ENCODE measurements around the gene RHBDL2. TPM values are rescaled to one million over a fixed set of nuclear protein-coding genes. Genes with fewer than 3 reads are reported as not detected.
"Not testable (repeated sequence)": the region's sequence is repeated elsewhere in the genome, so short reads cannot be mapped to it uniquely, and the experiment has no call there.

Gene RHBDL2
- total and polyA plus RNA-seq, 9 donors = 0.35 to 1.1 (median 0.55) TPM

DNA sequence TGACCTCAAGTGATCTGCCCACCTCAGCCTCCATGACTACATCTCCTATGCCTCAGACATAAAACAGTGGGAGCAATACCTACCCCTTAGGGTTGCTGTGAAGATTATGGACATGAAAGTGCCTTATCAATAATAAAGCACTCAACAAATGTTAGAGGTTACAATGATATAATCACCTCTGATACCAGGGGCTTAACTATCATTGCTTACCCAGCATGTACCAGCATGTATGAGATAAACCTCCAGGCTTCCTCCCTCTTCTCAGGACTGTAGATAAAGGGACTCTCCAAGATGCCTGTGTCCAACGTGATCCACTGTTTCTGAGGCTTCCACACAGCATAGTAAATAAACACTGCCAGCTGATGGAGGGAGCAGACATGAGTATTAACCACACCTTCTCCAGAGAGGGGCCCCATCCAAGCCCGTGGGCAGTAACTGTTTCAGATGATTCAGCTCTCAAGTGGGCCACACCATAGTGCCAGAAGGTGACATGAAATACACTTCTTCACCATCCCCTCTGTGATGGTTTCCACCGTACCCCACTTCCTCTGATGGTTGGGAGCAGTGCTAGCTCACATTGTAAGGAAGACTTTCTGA, 26.2 kb downstream of the RHBDL2 start:
- Histone ChIP-seq H3K9me3 (replicated peaks; ENCODE audit: control insufficient read depth, low read depth, low read length) (no peaks in the 10 kb centered on the region), H3K27me3 (ENCODE audit: control insufficient read depth, insufficient read depth, low read length) (no peaks in the 10 kb centered on the region), H3K4me1 (ENCODE audit: control insufficient read depth, insufficient read depth, low read length) (no peaks in the 10 kb centered on the region), H3K36me3 (ENCODE audit: control insufficient read depth, insufficient read depth, low read length) (no peaks in the 10 kb centered on the region), H3K4me3 (ENCODE audit: low read length) (no peak overlapping the region), H3K27ac (ENCODE audit: low read length) (no peak overlapping the region)
- no peak for DNase-seq
- WGBS (ENCODE audit: insufficient coverage) = 100% methylated on average over 1 of the region's 3 CpGs

DNA sequence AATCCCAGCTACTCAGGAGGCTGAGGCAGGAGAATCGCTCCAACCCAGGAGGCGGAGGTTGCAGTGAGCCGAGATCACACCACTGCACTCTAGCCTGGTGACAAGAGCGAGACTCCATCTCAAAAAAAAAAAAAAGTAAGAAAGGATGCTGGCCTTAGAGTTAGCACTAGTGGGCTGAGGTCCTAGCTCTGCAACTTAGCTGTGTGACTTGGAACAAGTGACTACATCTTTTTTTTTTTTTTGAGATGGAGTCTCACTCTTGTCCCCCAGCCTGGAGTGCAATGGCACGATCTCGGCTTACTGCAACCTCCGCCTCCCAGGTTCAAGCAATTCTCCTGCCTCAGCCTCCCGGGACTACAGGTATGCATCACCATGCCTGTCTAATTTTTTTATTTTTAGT, 26.7 kb downstream of the RHBDL2 start:
- H3K4me1 ChIP-seq (ENCODE audit: control insufficient read depth, insufficient read depth, low read length); DNase-seq; H3K27ac ChIP-seq (ENCODE audit: low read length); H3K27me3 ChIP-seq (ENCODE audit: control insufficient read depth, insufficient read depth, low read length); H3K36me3 ChIP-seq (ENCODE audit: control insufficient read depth, insufficient read depth, low read length); H3K9me3 ChIP-seq (replicated peaks; ENCODE audit: control insufficient read depth, low read depth, low read length); H3K4me3 ChIP-seq (ENCODE audit: low read length): not testable (repeated sequence)
- 100% methylated on average over 2 of the region's 8 CpGs for WGBS (ENCODE audit: insufficient coverage)

DNA sequence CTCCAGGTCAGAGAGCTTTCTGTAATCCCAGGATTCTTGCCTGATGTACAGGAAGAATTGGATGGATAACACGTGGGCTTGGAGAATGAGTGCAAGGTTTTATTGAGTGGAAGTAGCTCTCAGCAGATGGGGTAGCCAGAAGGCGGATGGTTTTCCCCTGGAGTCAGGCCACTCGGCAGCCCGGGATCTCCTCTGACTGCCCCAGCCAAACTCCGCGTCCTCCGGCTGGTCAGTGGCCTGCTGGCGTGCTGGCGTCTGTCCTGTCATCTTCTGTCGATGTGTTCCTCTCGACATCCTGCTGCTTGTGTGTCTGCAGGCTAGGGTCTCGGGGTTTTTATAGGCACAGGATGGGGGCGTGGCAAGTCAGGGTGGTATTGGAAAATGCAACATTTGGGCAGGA, 32.8 kb downstream of the RHBDL2 start:
- no peak for DNase-seq
- Histone ChIP-seq H3K36me3 (ENCODE audit: control insufficient read depth, insufficient read depth, low read length) (no peaks in the 10 kb centered on the region), H3K4me1 (ENCODE audit: control insufficient read depth, insufficient read depth, low read length) (no peaks in the 10 kb centered on the region), H3K27me3 (ENCODE audit: control insufficient read depth, insufficient read depth, low read length) (no peaks in the 10 kb centered on the region), H3K4me3 (ENCODE audit: low read length) (no peak overlapping the region), H3K9me3 (replicated peaks; ENCODE audit: control insufficient read depth, low read depth, low read length) (peaks cover 2% of the 10 kb centered on the region), H3K27ac (ENCODE audit: low read length) (no peak overlapping the region)
- 73% methylated on average over 11 of the region's 13 CpGs for WGBS (ENCODE audit: insufficient coverage)

DNA sequence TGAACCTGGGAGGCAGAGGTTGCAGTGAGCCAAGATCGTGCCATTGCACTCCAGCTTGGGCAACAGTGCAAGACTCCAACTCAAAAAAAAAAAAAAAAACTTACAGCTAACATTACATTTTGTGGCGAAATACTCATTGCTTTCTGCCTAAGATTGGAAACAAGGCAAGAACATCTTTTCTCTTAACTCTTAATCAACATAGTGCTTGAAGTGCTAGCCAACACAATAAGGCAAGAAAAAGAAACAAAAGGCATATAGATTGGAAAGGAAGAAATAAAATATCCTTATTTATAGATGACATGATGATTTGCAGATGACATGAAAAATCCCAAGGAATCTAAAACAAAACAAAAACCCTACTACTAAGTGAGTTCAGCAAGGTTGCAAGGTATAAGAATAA, 35.6 kb downstream of the RHBDL2 start:
- no CpG with 5 or more reads among the region's 2 CpGs for WGBS (ENCODE audit: insufficient coverage)

DNA sequence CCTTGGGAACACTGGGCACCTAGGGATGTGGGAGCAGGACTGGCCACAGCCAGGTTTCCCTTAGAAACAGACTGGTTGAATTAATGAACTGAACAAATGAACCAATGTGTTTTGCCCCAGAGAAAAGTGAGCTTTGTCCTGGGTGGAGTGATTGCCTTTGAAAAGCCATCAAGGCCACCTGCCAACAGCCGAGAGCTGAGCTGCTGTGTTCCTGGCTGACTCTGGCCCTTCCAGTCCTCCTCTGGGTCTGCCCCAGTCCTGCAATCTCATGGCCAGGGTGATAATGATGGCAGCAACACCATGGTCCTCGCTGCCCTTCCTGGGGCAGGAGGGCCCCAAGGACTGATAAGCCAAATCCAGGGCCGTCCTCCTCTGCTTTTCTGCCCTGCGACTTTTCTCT, 42.1 kb downstream of the RHBDL2 start:
- no peak overlapping the region for H3K27ac ChIP-seq (ENCODE audit: low read length)
- no peaks in the 10 kb centered on the region for H3K4me1 ChIP-seq (ENCODE audit: control insufficient read depth, insufficient read depth, low read length)
- H3K9me3 ChIP-seq (replicated peaks; ENCODE audit: control insufficient read depth, low read depth, low read length) = no peaks in the 10 kb centered on the region
- no peak for DNase-seq
- WGBS (ENCODE audit: insufficient coverage) = 85% methylated on average over 2 of the region's 4 CpGs
- no peak overlapping the region for H3K4me3 ChIP-seq (ENCODE audit: low read length)
- H3K36me3 ChIP-seq (ENCODE audit: control insufficient read depth, insufficient read depth, low read length) = no peaks in the 10 kb centered on the region
- H3K27me3 ChIP-seq (ENCODE audit: control insufficient read depth, insufficient read depth, low read length) = no peaks in the 10 kb centered on the region

More for the DNA sequence above, 35.6 kb downstream of the RHBDL2 start:
- no peak overlapping the region for H3K4me3 ChIP-seq (ENCODE audit: low read length)
- H3K4me1 ChIP-seq (ENCODE audit: control insufficient read depth, insufficient read depth, low read length) = no peaks in the 10 kb centered on the region
- no peak for DNase-seq
- no peak overlapping the region for H3K27ac ChIP-seq (ENCODE audit: low read length)
- no peaks in the 10 kb centered on the region for H3K27me3 ChIP-seq (ENCODE audit: control insufficient read depth, insufficient read depth, low read length)
- peaks cover 2% of the 10 kb centered on the region for H3K9me3 ChIP-seq (replicated peaks; ENCODE audit: control insufficient read depth, low read depth, low read length)
- no peaks in the 10 kb centered on the region for H3K36me3 ChIP-seq (ENCODE audit: control insufficient read depth, insufficient read depth, low read length)

DNA sequence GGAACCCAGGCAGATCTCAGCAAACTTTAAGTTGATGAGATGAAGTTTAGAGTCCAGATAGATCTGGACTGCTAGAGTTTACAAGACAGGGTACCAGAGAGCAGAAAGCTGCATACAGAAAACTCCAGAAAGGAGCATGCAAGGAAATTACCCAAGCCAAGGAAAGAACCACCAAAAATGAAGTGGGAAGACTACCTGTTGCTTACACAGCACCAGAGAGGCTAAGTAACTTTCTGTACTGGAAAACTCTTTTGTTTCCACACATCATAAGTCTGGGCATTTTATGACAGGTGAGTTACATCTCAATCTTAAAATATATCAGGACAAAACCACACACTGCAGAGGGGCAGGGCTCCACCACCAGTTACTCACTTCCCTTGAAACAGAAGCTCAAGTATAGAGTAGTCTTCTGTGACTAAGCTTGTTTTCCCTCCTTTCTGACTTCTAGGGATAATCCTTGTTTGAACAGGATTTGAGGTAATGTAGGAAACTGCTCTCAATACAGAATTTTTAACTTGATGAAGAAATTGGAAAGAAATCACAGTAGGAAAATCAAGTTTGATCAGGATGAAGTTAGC, 42.9 kb downstream of the RHBDL2 start:
- Histone ChIP-seq H3K4me3 (ENCODE audit: low read length) (no peak overlapping the region), H3K4me1 (ENCODE audit: control insufficient read depth, insufficient read depth, low read length) (no peaks in the 10 kb centered on the region), H3K36me3 (ENCODE audit: control insufficient read depth, insufficient read depth, low read length) (no peaks in the 10 kb centered on the region), H3K27ac (ENCODE audit: low read length) (no peak overlapping the region), H3K9me3 (replicated peaks; ENCODE audit: control insufficient read depth, low read depth, low read length) (no peaks in the 10 kb centered on the region), H3K27me3 (ENCODE audit: control insufficient read depth, insufficient read depth, low read length) (no peaks in the 10 kb centered on the region)
- no peak for DNase-seq

DNA sequence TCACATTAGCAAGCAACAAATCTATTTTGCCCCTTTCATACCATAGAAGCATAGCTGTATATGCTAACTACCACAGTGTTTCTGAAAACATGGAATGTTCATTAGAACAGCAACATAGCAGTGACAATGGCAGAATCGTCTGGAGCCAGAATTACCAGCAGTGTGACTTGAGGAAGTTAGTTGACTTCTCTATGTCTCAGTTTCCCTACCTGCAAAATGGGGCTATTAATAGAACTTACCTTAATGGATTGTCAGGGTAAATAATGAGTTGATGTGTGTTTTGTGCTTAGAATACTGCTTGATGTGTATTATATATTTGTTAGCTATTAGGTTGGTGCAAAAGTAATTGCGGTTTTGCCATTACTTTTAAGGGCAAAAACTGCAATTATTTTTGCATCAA, 45.5 kb downstream of the RHBDL2 start:
- DNase-seq = no peak
- Histone ChIP-seq H3K27me3 (ENCODE audit: control insufficient read depth, insufficient read depth, low read length) (no peaks in the 10 kb centered on the region), H3K4me1 (ENCODE audit: control insufficient read depth, insufficient read depth, low read length) (no peaks in the 10 kb centered on the region), H3K27ac (ENCODE audit: low read length) (no peak overlapping the region), H3K36me3 (ENCODE audit: control insufficient read depth, insufficient read depth, low read length) (no peaks in the 10 kb centered on the region), H3K4me3 (ENCODE audit: low read length) (no peak overlapping the region), H3K9me3 (replicated peaks; ENCODE audit: control insufficient read depth, low read depth, low read length) (no peaks in the 10 kb centered on the region)
- WGBS (ENCODE audit: insufficient coverage) = no CpG with 5 or more reads among the region's 2 CpGs

DNA sequence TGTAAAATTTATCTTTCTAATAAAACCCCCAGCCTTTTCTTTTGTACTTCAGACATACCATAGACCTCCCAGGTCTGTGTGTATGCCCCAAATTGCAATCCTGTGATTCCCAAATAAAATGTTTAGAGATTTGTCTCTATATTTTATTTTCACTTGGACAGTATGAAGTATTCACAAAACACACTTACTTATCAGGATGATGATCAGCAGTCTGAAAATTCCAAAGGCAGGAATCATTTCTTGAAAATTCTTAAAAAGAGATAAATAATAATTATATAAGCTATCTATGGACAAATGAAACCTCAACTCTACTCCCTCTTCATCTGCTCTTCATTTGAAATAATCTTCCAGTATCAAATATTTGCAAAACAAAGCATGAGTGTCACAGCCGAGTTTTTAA, 48.7 kb downstream of the RHBDL2 start:
- DNase-seq = no peak
- no peaks in the 10 kb centered on the region for H3K4me1 ChIP-seq (ENCODE audit: control insufficient read depth, insufficient read depth, low read length)
- no peak overlapping the region for H3K27ac ChIP-seq (ENCODE audit: low read length)
- no peaks in the 10 kb centered on the region for H3K36me3 ChIP-seq (ENCODE audit: control insufficient read depth, insufficient read depth, low read length)
- H3K9me3 ChIP-seq (replicated peaks; ENCODE audit: control insufficient read depth, low read depth, low read length) = no peaks in the 10 kb centered on the region
- no CpG with 5 or more reads among the region's 1 CpG for WGBS (ENCODE audit: insufficient coverage)
- no peaks in the 10 kb centered on the region for H3K27me3 ChIP-seq (ENCODE audit: control insufficient read depth, insufficient read depth, low read length)
- no peak overlapping the region for H3K4me3 ChIP-seq (ENCODE audit: low read length)

DNA sequence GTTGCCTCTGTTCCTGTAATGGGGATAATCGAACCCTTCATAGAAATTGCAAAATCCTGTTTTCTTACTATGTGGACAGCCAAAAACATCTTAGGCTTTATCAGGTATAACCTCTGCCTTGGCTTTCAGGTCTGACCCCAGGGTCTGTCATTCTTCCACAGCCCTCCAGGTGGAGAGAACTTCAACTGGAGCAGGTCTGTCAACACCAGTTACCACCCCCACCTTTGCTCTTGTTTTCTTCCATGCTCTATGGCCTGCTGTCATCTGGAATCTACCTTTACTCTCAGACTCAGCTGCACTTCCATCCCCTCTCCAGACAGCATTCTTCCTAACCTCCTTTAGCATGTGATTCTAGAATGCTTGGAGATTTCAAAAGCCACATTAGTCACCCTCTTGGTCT, 49.9 kb downstream of the RHBDL2 start:
- Histone ChIP-seq H3K4me1 (ENCODE audit: control insufficient read depth, insufficient read depth, low read length) (no peaks in the 10 kb centered on the region), H3K9me3 (replicated peaks; ENCODE audit: control insufficient read depth, low read depth, low read length) (no peaks in the 10 kb centered on the region), H3K4me3 (ENCODE audit: low read length) (no peak overlapping the region), H3K27me3 (ENCODE audit: control insufficient read depth, insufficient read depth, low read length) (no peaks in the 10 kb centered on the region), H3K36me3 (ENCODE audit: control insufficient read depth, insufficient read depth, low read length) (no peaks in the 10 kb centered on the region), H3K27ac (ENCODE audit: low read length) (no peak overlapping the region)
- no peak for DNase-seq
- 86% methylated on average over 1 of the region's 1 CpG for WGBS (ENCODE audit: insufficient coverage)

DNA sequence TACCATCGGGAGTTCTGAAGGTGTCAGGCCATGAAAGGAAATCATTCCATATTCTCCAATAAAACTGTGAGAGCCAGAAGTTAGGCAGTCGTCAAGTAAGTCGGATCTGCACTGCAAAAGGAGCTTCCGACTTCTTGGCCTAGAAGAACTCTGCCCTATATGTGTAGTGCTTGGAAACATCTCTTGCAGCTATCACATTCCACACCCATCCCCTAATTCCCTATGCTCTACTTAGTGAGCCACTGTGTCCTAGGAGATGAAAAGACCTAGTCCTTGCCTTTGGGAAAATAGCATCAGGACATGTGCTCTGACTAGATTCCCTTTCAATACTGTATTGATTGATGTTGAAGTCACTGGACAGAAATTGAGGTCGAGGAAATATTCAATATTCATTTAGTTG, 52.0 kb downstream of the RHBDL2 start:
- DNase-seq = no peak
- Histone ChIP-seq H3K27me3 (ENCODE audit: control insufficient read depth, insufficient read depth, low read length) (no peaks in the 10 kb centered on the region), H3K9me3 (replicated peaks; ENCODE audit: control insufficient read depth, low read depth, low read length) (no peaks in the 10 kb centered on the region), H3K4me1 (ENCODE audit: control insufficient read depth, insufficient read depth, low read length) (no peaks in the 10 kb centered on the region), H3K27ac (ENCODE audit: low read length) (no peak overlapping the region), H3K4me3 (ENCODE audit: low read length) (no peak overlapping the region), H3K36me3 (ENCODE audit: control insufficient read depth, insufficient read depth, low read length) (no peaks in the 10 kb centered on the region)
- no CpG with 5 or more reads among the region's 5 CpGs for WGBS (ENCODE audit: insufficient coverage)

Measured in muscle of leg (tissue), 11 donors.